ENCODE measurements around the gene DNASE1L1.

GRCh38 chrX:154374313-154375155 lies 34.5 kb downstream of the DNASE1L1 start, which contains the start of gene FLNA:
- TF ChIP-seq CTCF (IDR thresholded peaks at IDR 0.05; ENCODE audit: poor library complexity) (peak; percentile 23), EZH2phosphoT487 (IDR thresholded peaks at IDR 0.05; ENCODE audit: low read depth, severe bottlenecking, unreplicated experiment) (no peak), EZH2 (IDR thresholded peaks at IDR 0.05; ENCODE audit: borderline replicate concordance) (no peak)
